ENCODE measurements around the gene LIN7B.
"Not testable (repeated sequence)": the region's sequence is repeated elsewhere in the genome, so short reads cannot be mapped to it uniquely, and the experiment has no call there.

LIN7B gene

DNA sequence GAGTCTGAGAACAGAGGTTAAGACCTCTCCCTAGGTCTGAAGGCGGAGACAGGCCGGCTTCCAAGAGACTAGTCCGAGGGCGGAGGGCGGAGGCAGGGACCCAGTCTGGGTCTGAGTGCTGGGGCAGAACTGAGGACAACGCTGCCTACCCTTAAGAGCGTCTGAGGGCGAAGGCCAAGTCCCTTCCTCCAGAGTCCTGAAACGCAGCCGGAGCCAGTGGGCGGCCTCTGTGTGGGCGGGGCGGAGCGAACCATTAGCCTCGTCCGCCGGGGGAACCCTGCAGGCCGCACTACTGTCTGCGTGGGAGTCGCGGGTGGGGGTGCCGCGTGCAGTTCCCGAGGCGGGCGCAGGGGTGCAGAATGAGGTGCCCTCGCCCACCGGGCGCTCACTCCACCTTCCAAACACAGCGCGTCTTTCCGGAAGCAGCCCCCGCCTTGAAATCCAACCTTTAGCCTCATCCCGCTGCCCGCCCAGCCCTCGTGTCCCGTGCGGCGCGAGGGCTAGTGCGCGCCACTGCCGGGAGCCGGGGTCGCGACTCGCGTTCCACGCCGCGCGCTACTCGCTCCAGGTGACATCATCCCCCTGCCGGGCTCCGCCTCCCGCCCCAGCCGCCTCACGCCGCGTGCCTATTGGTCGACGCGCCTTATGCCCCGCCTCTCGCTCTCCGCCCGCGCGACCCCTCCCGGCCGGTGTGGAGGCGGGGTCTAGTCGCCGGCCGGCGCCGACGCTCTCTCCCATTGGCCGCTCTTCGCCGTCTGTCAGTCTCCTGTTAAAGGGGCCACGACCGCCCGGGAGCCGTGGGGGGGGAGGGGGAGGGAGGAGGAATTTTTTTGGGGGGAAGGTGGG lies 4.6 kb downstream of the LIN7B start, which contains the start of gene C19orf73:
TSS of gene C19orf73 (minus strand) at position 579 of the 846 bp plus-strand sequence. CDS start at position 458, 121 bp downstream.
- DNase-seq (ENCODE audit: low read depth in 2 of 2), result peak; percentile 94 to 96

DNA sequence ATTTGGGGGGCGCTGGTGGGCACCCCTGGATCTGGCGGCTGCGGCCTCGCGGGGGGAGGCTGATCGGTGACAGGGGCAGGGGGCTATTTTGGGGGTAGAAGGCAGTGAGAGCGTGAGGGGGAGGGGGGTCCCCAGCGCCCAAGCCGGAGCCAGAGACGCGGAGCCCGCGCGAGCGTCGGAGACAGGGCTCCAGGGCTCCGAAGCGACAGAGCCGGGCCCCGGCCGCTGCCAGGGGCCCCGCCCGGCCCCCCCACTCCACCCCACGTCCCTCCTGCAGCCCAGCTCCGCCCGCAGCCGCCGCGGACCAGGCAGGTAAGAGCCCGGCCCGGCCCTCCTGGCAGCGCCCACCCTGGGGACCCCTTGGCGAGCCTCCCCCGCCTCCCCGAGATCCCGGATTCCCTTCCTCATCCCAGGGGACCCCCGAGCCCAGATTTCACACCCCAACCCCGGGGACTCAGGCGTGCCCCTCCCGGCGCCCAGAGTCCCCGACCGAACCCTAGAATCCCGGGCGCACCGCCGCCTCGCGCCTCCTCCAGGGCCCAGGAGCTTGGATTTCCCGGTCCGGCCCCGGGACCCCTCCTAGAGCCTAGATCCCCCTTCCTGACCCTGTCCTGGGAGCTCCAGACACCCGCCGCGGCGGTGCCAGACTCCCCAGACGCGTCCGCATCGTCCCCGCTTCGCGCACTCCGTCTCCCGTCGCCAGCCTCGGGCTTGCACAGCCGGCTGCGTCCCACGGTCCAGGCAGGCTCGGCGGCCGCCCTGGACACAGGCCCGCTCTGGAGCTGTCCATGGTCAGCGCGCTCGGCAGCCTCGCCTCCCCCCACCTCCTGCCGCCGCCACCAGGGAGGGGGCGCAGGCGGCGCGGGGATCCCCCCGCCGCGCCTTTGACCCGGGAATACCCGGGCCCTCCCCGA lies 5.5 kb downstream of the LIN7B start, which contains the start of gene PPFIA3:
TSS of gene PPFIA3 (plus strand) at position 134 of the 914 bp plus-strand sequence. CDS start 8,330 bp downstream, outside the sequence.
- DNase-seq (ENCODE audit: low read depth in 2 of 2), result no peak

DNA sequence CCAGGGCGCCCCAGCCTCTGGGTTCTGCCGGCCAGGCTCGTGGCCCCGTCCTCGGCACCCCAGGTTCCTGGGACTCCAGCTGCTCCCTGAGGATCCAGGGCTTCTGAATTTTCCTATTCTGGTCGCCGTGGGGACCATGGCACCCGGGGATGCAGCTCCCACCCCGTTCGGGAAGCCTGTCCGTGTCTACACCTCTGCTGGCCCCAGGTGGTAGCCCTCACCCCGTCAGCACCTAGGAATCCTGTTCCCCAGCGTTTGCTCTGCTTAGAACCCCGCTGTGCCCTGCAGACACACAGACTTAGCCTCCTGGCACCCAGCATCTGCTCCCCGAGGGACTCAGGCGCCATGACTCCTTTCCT lies 6.1 kb downstream of the LIN7B start:
- no peak for DNase-seq (ENCODE audit: low read depth in 2 of 2)

DNA sequence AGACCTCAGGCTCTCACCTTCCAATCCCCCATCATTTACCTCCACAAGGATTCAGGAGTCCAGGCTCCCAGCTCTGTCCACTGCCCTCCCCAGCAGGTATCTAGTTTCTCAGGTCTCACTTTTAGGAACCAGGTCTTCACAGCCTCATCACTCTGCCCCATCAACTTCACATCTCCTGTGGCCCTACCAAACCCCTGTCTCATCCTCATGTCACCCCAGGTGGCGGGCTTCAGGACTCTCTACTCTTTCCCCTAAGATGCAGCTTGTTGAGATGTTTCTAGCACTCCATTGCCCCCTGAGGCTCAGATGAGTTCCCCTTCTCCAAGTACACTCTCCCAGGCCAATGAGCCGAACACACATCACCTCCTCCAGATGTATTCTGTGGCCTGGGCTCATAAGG lies 6.7 kb downstream of the LIN7B start:
- DNase-seq (ENCODE audit: low read depth in 2 of 2), result no peak

DNA sequence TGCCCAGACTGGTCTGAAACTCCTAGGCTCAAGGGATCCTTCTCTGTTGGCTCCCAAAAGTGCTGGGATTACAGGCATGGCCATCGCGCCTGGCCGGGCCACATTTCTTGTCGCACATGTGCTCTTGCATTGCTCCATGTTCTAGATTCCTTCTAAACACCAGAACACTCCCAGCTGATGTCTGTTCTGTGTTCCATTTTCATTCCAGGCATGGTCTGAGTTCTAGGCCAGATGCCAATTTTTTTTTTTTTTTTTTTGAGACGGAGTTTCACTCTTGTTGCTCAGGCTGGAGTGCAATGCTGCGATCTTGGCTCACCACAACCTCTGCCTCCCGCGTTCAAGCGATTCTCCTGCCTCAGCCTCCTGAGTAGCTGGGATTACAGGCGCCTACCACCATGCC lies 7.7 kb downstream of the LIN7B start:
- not testable (repeated sequence) for DNase-seq (ENCODE audit: low read depth in 2 of 2)

DNA sequence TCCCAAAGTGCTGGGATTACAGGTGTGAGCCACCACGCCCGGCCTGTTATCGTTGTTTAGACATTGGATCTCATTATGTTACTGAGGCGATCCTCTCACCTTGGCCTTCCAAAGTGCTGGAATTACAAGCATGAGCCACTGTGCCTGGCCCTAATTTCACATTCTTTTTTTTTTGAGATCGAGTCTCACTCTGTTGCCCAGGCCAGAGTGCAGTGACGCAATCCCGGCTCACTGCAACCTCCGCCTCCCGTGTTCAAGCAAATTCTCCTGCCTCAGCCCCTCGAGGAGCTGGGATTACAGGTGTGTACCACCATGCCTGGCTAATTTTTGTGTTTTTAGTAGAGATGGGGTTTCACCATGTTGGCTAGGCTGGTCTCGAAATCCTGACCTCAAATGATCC lies 9.1 kb downstream of the LIN7B start:
- DNase-seq (ENCODE audit: low read depth in 2 of 2), result not testable (repeated sequence)

DNA sequence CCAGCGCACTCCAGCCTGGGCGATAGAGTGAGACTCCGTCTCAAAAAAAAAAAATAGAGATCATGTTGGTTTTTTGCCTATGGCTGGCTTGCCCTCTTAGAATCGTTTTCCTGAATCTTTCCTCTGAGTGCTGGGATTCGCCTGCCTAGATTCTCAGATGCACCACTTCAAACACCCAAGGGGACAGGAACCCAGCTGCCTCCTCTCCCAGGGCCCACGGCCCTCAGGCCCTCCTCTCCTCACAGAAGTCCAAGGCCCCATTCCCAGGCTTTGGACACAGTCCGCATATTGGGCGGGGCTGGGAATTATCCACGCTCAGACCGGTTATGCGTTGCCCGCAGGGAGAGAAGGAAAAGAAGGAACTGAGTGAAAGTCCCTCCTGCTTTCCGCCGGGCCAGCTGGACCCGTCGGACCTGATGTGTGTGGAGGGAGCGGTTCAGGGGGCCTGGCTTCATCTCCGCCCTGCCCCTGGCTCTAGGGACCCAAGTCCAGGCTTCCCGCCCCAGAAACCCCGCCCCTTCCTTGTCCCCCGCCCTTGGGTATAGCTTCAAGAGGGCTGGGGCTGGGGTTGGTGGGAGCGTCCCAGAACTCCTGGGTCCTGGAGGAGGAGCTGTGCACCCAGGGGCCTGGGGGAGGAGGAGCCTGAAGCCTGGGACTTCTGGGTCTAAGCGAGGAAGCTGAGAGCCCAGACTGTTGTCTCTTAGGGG lies 11.0 kb downstream of the LIN7B start:
- no peak for DNase-seq (ENCODE audit: low read depth in 2 of 2)

DNA sequence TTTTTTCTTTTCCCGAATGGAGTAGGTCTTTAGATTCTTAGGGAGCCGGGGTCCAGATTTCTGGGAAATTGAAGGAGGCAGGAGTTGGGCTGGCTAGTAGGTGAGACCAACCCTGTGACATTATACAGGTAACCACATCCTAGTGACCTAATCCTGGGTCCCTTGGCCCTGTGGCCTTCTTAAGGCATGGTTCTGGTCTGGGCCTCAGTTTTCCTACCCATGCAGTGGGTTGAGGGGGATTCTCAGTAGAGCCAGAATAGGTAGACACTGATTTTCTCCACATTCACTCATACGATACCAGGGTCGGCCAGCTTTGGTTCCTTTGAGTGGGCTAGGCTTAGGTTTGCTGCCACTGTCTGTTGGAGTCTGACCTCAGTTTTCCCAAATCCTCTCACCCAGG lies 12.4 kb downstream of the LIN7B start:
- no peak for DNase-seq (ENCODE audit: low read depth in 2 of 2)

DNA sequence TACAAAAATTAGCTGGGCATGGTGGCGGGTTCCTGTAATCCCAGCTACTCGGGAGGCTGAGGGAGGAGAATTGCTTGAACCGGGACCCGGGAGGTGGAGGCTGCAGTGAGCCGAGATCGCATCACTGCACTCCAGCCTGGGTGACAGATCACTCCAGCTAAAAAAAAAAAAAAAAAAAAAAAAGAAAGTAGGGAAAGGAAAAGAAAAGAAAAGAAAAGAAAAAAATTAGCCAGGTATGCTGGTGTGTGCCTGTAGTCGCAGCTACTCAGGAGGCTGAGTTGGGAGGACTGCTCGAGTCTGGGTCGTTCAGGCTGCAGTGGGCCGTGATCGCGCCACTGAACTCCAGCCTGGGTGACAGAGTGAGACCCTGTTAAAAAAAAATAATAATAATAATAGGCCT lies 13.1 kb downstream of the LIN7B start:
- DNase-seq (ENCODE audit: low read depth in 2 of 2), result not testable (repeated sequence)

DNA sequence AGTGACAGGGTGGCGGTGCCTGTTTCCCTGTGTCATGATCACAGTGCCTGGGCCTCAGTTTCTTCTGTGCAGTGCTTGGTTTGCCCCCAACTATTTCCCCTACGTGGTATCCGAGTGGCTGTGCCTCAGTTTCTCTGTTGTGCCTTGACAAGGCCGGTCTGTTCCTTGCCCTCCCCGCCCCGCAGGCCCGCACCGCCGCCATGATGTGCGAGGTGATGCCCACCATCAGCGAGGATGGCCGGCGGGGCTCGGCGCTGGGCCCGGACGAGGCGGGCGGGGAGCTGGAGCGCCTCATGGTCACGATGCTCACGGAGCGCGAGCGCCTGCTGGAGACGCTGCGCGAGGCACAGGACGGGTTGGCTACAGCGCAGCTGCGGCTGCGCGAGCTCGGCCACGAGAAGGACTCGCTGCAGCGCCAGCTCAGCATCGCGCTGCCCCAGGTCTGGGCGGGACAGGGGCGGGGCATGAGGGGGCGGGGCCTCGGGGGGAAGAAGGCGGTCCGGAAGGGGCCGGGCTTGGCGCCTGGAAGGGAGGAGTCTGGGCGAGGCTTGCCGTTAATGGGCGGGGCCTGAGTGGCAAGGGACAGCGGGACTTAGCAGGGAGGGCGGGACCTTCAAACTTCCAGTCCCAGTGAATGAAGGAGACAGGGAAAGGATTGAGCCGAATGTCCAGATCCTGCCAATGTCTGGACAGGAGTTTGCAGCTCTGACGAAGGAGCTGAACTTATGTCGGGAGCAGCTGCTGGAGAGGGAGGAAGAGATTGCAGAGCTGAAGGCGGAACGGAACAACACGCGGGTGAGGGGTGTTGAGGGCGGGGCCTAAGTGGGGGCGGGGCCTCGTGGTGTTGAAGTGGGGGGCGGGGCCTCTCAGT lies 13.7 kb downstream of the LIN7B start:
- DNase-seq (ENCODE audit: low read depth in 2 of 2), result peak; percentile 91 to 93

DNA sequence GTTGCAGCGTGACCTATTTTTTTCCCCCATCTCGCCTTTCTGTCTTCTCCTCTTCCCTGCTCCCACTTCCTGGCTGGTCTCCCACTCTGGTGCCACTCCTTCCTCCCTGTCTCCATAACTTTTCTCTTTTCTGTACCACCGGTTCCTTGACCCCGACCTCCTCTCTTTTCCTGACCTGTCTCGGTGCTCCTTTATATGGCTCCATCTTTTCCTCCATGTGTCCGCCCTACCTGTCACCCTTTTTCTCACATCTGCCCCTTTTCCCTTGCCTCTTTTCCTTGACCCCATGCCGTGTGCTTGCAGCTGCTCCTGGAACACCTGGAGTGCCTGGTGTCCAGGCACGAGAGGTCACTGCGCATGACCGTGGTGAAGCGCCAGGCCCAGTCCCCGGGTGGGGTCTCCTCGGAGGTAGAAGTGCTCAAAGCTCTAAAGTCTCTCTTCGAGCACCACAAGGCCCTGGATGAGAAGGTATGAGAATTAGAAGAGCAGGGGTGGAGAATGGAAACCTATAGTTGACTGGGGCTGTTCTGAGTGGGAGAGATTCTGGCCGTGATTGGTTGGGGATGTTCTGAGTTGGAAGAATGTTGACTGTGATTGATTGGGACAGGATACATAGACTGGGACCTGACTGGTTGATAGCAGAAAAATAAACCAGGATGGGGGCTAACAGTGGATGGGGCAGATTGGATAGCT lies 14.5 kb downstream of the LIN7B start:
- DNase-seq (ENCODE audit: low read depth in 2 of 2), result no peak

DNA sequence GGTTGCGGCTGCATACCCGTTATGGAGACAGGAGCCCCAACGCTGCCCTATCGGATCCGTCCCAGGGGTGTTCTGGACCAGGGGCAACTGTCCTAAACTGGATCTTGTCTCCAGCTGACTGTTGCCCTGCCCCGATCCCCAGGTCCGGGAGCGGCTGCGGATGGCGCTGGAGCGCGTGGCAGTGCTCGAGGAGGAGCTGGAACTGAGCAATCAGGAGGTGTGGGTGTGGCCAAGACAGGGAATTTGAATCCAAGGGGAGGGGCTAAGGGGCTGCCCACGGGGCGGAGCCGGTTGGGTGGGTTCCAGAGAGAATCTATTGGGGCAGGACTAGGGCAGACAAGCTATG lies 15.0 kb downstream of the LIN7B start:
- DNase-seq (ENCODE audit: low read depth in 2 of 2), result no peak

DNA sequence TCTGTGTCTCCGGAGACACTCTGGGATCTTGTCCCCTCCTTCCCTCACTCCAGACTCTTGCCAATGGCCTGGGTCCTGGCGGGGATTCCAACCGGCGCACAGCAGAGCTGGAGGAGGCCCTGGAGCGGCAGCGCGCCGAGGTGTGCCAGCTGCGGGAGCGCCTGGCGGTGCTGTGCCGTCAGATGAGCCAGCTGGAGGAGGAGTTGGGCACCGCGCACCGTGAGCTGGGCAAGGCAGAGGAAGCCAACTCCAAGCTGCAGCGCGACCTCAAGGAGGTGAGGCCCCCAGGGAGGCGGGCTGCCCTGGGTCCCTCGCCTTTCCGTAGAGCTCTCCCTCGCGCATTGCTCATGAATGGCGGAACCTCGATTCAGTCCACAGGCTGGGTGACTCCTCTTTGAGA lies 16.2 kb downstream of the LIN7B start:
- DNase-seq (ENCODE audit: low read depth in 2 of 2), result no peak

DNA sequence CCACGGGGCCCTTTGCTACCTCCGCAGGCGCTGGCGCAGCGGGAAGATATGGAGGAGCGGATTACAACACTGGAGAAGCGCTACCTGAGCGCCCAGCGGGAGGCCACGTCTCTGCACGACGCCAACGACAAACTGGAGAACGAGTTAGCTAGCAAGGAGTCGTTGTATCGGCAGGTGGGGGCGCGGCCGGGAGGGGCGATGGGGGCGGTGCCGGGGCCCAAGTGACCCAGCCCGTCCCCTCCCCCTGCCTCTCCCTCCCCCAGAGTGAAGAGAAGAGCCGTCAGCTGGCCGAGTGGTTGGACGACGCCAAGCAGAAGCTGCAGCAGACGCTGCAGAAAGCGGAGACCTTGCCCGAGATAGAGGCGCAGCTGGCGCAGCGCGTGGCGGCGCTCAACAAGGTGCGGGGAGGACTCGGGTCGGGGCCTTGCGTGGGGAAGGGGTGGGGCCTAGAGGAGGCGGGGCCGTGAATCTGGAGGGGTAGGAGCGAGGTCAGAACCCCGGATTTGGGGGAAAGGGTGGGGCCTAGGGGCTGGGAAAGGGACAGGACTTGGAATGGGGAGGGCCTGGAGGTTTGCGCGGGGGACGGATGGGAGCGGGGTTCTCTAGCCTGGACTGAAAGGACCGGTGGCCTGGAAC lies 18.9 kb downstream of the LIN7B start:
- no peak for DNase-seq (ENCODE audit: low read depth in 2 of 2)

DNA sequence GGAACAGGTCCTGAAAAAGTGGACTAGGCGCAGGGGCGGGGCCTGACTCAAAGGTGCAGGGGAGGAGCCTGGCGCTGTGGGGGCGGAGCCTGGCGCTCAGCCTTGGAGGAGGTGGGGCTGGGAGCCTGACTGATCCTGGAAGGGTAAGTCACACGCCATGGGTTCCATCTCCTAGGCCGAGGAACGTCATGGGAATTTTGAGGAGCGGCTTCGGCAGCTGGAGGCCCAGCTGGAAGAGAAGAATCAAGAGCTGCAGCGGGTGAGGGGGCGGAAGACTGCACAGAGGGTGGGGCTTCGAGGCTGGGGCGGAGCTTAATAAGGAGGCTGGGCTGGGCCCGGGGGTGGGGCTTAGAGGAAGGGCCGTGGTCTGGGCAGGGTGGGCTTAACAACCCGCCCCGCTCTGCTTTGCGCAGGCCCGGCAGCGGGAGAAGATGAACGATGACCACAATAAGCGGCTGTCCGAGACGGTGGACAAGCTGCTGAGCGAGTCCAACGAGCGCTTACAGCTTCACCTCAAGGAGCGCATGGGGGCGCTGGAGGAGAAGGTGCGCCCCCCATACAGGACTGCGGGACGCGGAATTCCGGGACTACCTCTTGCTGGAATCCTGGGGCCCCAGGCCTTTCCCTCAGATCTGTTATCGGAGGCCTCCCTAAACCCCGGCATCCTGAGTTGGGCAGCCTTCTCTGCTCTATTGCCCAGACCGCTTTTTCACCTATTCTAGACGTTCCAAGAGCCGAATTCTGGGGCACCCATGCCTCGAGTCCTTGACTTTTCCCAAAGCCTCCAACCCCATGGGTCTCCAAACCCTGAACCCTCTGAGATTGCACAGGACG lies 19.7 kb downstream of the LIN7B start:
- DNase-seq (ENCODE audit: low read depth in 2 of 2), result peak; percentile 47 to 55

DNA sequence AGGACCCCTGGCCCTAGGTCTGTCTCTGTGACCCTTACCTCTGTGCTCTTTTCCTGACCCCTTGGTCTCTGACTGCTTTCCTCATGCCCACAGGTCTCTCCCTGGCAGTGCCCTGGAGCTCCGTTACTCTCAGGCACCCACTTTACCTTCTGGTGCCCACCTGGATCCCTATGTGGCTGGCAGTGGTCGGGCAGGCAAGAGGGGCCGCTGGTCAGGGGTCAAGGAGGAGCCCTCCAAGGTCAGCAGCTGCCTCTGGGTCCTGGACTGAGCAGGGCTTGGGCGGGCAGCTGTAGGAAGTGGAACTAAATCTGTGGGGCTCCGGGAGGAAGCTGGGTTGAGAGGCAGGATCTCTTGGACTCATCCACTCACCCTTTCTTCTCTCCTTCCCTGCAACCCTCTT lies 21.5 kb downstream of the LIN7B start:
- DNase-seq (ENCODE audit: low read depth in 2 of 2), result no peak

DNA sequence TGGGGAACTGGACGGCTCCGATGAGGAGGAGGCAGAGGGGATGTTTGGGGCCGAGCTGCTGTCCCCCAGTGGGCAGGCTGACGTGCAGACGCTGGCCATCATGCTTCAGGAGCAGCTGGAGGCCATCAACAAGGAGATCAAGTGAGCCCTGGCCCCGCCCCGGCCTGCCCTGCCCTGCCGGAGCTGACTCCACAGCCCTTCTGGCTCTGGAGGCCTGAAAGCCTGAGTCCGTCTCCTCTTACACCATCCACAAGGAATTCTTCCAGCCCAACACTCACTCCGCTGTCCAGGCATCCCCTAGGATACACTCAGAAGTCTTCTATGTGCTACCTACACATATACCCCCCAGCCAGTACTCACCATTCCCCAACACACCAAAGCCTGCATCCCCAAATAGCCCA lies 22.6 kb downstream of the LIN7B start:
- DNase-seq (ENCODE audit: low read depth in 2 of 2), result no peak

DNA sequence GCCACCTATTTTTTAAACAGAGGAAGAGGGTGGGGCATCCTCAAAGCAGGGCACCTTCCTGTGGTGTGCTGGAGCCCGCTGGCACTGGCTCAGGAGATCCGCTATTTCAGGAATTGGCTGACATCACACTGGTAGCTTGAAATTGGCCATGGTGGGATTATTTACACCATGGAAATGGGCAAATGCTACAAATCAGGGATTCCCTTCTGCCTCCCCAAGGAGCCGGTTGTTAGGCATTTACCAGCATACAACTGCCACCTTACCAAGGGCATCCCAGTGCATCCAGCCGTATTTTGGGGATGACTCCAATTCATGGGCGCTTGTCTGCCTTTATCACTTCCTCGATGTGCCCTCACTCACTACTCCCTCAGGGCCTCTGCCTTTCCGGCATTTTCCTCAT lies 26.8 kb downstream of the LIN7B start:
- no peak for DNase-seq (ENCODE audit: low read depth in 2 of 2)

DNA sequence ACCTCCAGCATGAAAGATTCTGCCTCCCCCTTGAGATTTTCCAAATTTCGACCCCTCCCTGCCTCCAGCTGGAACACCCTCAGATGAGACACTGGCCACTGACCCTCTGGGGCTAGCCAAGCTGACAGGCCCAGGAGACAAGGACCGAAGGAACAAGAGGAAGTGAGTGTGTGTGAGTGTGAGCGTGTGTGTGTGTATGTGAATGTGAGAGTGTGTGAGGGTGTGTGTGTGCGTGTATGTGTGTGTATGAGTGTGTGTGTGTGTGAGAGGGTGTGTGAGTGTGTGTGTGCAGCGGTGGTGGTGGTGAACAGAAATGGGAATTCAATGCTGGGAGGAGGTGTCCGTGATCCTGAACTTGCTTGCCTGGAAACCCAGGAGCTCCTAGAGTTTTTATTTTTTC lies 27.2 kb downstream of the LIN7B start:
- no peak for DNase-seq (ENCODE audit: low read depth in 2 of 2)

All from stimulated activated CD4-positive, alpha-beta T cell treated with anti-CD3 and anti-CD28 coated beads, Interleukin-1b, Interleukin-23, amount 100 ng/mL, for 4 hours (primary cell).